Stimulated activated CD4-positive, alpha-beta T cell treated with anti-CD3 and anti-CD28 coated beads, Interleukin-12 subunit alpha, Interleukin-12 subunit beta, amount 100 ng/mL, for 24 hours (primary cell): ENCODE measurements around the gene IQCM.
"Not testable (repeated sequence)": the region's sequence is repeated elsewhere in the genome, so short reads cannot be mapped to it uniquely, and the experiment has no call there.

ENCODE experiments used
- DNase-seq, 2 experiments: peaks; one replicate each; pipeline ENCODE4 v3.0.0-alpha.2; 2020; ENCODE audit warnings: low read depth in 2 of 2

Gene IQCM

DNA sequence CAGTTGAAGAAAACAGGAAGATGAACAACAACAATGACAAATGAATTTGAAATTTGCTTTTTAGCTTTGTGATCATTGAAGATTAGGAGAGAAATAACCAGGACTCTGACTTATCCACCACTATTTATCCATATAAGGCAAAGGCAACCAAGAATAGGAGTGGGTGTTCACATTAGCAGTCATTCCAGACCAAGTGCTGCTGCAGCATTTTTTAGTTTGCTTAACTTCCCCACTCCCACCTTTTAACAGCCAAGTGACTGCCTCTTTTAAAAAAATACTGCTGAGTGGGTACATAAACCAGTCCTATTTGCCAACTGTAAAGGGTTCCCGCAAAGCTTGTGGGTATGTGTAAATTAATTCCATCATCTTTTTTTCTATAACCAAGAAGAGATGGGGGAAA lies 230.9 kb downstream of the IQCM start:
- no peak for DNase-seq

DNA sequence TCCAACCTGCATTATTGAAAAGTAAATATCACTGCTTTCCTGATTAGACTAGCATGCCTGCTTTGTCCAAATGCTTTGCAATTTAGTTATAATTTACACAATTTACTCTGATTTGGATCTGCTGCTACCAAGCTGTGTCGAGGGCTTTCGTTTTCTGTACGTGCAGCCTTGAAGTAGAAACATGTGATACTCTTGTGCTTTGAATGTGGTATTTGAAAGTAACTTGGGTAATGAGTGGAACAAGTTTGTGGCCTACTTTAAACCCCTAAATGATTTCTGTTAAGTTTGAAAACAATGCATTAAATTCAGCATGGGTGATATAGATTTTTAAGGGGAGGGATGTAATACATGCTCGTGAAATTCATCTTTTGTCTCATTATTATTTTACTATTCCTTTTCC lies 240.7 kb downstream of the IQCM start:
- no peak for DNase-seq

DNA sequence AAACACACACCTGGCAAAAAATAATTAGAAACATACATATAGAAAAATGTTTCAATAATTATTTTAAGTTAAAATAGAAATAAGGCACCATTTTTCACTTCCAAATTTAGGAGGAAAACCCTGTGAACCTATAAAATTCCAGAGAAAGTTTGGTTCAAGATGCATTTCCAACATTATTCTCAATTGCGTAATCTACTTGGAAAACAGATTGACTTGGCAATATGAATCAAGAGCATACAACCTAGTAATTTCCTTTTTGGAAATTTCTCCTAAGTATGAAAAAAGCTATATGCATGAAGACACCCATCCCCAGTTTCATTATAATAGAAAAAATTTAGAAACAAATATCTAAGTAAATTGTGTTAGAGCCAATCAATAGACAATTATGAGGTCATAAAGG lies 242.9 kb downstream of the IQCM start:
- no peak for DNase-seq

DNA sequence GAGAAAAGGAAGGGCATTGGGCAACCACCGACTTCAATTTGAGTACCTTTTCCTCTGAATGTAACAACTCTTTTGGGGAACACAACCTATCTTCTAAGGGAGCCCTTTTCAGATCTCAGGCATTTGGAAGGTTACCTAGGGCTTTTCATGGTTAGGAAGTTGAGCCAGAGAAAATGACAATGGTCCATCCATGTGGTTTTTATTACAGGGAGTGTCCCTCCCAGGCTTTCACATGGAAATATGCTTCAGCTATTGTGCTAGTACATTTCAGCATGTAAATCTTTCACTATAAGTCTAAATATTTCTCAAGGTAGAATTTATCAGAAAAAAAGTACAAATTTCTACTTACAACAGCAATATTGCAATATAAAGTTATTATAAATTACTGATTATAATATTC lies 259.8 kb downstream of the IQCM start:
- DNase-seq, result no peak

DNA sequence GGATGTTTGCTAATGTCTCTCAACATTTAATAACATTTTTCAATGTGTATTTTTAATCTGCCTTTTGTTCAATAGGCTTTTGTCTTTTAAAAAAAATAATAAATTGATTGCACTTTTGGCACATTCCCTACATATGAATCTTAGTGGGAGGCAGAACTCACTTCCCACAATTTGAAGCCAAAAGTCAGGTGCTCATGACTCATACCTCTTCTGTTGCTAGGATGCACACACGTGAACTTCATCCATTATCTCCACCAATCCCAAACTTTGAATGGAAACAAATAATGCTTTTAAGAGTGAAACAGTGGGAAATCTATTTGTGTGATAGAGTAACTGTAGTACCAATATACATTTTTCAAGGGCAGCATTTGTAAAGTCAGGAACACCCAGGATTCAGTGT lies 260.5 kb downstream of the IQCM start:
- DNase-seq, result no peak

DNA sequence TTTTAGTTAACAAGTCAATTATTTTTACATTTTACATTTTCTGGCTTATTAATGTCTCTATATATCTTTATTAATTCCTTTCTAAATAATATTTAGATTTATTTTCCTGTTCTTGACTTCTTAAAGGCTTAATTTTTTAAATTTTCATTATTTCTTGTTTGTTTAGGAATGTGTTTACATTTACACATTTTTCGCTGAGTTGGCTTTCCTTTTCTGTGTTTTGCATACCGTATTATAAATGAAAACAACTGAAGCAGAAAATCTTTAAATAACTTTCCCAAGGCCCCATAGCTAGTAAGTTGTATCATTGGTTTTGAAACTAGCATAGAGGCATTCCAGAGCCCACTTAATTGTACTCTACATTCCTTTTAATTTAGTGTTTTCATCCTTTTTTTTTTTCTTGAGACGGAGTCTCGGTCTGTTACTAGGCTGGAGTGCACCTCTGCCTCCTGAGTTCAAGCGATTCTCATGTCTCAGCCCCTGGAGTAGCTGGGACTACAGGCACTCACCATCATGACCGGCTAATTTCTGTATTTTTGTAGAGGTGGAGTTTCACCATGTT lies 261.6 kb downstream of the IQCM start:
- no peak for DNase-seq

DNA sequence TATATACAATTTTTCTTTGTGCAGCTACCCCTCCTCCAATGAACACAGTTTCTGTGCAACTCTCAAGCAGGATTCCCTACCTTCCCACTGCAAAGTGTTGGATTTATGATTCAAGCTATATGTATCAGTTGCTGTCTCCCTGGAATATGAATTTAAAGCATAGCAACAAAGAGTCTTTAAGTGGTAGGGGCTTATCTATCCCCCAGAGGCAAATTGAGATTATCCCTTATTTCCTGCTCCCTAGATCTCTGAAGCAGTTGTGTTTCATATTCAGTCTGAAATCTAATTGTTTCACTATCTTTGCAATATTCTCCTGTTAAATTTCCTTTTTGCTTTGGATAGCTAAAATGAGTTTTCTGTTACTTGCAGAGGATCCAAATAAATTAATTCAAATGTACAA lies 263.0 kb downstream of the IQCM start:
- no peak for DNase-seq

DNA sequence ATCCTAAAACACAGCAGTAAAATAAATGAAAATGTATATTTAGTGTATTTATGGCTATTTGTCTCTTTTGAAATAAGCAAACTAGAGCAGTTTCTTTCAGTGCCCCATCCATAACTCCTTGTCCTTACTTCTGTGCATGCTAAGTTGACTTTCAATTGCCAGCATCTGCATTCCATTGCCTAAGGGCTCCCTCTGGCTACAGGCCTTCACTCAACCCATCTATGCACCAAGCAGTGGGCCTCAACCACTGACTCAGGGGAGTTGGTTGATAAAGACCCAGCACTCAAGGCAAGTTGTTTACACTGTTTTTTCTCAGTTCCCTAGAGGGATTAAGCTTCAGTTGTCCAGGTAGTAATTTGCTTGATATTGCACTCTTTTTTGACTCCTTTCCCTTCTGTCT lies 265.7 kb downstream of the IQCM start:
- no peak for DNase-seq

DNA sequence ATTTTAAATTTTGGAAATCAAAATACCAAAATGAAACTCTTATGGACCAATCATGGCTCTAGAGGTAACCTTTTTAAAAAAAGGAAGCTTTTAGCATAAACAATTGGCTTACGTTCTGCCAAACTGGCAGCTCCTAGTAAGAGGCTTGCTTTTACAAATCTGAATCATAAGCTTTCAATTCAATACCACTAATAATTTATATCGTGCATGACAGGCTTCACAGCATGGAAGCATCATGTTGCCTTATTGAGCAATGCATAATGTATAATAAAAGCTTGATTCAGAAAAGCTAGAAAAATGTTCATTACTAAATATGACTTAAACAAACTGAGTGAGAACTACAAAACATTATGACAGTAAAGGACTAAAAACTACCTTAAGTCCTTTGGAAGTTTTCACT lies 280.9 kb downstream of the IQCM start:
- no peak for DNase-seq

DNA sequence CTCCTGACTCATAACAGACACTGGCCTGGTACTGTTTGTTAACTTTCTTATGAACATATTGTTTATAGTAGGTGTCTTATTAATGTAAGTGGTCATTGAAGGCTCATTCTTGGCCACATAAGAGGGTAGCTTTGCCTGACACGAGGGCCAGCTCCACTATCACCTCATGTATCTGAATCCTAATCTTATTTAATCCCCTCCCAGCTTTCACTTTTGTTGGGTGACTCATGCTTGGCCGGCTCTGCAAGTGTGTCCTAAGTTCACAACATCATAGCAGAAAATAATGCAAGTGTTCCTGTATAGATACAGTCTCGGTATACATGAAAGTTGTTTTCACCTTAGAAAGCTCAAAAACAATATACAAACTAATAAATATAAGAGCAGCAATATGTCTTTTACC lies 283.8 kb downstream of the IQCM start:
- DNase-seq, result no peak

DNA sequence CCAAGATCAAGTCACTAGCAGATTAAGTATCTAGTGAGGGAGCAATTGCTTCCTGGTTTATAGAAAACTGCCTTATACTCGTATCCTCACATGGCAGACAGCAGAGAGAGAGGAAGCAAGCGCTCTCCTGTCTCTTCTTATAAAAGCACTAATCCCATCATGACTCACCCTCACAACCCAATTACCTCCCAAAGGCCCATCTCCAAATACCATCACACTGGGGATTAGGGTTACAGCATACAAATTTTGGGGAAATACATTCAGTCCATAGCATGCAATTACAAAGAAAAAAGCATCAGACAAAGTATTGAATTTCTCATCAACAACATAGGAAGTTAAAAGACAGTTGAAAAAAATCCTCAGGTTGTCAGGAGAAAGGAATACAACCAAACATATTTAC lies 292.6 kb downstream of the IQCM start:
- no peak for DNase-seq

DNA sequence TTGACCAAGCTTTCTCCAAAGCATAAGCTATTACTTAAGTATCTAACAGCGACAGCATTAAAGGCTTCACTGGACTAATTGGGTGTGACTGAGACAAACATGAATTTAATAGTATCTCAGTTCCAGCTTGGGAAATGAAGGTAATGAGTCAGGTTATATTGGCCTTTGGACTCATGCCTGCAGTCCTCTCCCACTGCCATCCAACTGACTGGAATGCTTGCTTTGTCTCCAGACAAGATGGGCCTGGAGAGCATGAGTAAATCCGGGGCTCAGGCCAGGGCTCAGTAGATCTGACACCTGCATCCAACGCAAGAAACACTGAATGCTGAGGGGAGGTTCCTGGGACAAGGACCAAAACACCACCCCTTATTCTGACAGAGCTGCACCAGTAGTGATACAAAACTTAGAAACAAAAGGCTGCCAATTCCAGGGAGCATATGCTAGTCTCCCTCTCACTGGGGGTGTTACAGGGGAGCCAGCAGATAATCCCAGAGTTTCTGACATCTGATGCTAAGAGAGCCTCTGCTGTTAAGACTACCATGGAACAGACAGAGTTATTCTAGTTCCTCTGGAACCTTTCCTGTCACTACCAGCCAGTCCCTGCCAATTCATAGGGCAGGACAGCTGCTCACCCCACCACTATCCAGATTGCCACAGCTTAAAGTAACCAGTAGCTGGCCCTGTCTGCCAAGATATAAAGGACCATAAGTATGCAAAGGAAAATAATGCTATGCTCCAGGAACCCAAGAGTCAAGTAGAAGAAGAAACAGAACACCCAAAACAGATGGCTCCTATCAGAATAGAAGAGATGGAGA lies 293.8 kb downstream of the IQCM start:
- no peak for DNase-seq

DNA sequence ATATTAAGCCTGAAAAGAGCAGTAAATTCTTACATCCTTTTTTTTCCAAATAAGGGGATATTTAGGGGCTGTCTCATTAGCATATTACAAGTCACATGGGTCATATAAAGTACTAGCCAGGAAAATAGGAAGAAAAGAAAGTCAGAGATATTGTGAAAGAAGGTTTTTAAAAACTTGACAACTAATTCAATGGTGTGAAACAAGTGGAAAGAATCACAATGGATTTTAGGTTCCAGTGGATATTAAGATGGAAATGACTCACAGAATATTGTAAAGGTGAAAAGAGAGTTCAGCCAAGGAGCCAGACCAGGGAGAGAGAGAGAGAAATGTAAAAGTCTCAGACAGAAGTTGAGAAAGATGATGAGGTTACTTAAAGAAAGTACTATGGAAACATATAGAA lies 297.2 kb downstream of the IQCM start:
- no peak for DNase-seq

DNA sequence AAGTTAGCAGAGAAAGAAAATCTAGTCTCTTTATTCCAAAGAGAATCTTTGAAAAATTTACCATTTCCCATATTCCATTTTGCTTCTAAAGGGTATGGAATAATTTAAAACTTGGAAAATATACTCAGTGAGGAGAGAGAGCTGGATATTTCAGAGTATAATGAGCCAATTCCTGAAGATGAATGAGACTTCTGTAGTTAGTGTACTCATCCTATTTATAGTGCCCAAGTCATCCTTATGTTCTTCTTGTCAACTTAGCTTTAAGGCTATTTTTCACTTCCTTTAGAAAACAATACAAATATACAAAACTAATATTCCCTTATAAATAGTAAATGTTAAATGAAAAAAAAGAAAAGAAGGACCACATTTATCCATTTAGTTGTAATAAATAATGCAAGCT lies 302.6 kb downstream of the IQCM start:
- DNase-seq, result no peak

DNA sequence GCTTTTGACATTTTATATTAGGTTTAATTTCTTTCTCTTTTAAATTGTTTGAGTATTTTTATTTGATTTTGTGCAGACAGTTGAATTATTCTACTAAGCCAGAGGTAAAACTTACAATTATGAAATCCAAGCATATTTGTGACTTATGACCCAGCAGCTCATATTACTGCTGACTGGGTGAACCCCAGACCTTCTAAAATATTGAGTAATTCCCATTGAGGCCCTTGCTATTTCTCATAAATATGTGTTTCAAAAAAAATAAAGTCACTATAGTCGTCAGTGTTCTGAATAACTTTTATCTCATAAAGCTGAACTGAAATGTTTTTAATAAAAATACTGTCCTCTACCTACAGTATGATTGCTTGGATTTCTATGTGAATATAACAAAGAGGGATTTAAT lies 303.1 kb downstream of the IQCM start:
- no peak for DNase-seq

DNA sequence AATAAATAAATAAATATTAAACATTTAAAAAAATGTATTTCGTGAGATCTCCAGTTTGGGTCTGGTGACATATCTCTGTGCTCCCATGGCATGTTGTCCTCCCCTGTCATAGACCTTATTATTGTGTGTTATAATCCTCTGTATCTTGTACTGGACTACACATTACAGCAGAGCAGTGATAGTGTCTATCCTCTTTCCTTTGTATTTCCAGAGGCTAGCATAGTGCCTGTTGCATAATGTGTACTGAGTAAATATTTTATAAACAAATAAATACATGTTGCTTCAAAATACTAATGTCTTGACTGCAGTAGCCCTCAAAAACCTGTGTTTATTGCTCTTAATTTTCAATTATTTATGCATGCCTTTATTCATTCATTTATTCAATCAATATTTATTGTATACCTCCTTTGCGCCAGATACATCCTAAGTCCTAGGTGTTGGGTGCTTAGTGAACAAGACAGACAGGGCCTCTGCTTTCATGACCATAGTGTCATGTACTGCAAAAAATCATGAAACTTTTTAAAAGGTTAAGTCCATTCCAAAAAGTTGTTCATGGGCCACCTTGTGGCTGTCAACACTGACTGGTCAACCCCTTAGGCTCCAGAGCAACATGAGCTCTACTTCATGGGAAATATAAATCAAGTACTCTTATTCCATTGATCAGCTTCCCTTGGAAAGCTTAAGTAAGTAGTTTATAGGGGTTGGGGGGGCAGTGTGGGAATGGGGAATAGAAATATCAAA lies 303.9 kb downstream of the IQCM start:
- DNase-seq, result no peak

DNA sequence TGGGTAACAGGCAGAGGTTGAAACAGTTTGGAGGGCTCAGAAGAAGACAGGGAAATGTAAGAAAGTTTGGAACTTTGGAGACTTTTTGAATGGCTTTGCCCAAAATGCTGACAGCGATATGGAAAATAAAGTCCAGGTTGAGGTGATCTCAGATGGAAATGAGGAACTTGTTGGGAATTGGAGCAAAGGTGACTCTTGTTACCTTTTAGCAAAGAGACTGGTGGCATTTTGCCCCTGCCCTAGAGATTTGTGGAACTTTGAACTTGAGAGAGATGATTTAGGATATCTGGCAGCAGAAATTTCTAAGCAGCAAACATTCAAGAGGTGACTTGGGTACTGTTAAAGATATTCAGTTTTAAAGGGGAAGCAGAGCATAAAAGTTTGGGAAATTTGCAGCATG lies 308.3 kb downstream of the IQCM start:
- not testable (repeated sequence) for DNase-seq

DNA sequence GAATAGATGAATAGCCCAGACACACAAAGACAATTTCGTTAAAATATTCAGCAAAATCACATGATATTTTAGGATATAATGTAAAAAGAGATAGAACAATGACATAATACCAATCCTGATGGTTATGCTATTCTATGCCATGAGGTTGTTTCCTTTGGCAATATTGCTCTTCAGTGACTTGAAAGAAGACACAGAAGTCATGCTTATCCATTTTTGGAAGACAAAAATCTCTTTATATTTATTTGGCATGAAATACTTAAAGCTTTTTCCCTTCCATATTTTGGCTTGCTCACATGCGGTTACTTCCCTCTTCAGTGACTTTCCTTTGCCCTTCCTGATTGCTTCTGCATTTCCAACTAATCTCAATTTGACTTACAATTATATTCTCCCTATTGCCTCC lies 314.8 kb downstream of the IQCM start:
- no peak for DNase-seq

DNA sequence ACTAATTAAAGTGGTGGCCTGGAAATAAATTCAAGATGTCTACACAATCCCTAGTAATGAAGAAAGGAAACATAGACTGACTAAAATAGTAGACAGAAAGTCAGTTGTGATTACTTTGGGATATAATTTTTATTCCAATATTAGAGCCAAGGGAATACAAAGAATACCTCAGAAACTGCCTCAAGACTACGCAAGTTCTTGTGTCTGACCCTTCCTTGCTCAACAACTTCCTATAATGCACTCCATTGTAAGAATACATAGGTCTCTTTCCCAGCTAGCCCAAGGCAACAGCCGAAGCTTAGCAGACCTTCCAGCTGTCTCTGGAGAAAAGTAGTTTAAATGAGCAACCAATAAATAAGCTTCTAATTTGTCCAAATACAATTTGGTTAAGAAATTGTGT lies 315.9 kb downstream of the IQCM start:
- DNase-seq, result no peak

DNA sequence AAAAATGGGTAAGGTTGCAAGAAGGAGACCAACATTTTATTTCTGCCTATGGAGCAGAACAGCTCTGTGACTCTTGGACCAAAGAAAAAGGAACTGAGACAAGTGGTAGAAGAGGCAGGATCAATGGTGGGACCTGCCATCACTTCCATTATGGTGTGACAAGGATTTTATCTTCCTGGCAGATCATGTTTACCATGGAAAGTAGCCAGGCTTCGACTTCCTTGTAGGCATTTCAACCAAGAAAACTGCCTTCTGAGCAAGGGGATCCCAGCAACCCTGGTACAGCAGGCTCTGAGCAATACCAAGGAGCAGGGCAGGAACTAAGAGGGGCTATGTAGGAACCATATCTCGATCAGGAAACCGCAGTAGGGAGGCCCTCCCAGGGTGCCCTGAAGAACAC lies 317.4 kb downstream of the IQCM start:
- DNase-seq, result no peak

DNA sequence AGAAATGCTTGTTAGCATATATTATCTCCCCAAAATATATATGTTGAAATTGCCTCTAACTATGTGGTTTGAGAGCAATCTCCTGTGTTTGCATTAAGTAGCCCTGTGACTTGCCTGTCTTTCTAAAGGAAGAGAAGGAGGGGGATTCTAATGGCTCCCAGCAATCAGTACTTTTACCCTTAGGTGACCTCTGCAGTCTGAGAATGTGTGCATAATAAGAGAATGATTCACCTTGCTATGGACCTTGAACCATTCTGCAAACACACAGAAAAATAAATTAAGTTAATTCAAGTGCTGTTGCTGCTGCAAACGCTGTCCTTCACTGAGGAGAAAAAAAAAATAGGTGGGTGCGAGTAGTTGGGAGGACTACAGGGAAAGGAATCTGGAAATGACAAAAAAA lies 322.2 kb downstream of the IQCM start:
- DNase-seq, result no peak

DNA sequence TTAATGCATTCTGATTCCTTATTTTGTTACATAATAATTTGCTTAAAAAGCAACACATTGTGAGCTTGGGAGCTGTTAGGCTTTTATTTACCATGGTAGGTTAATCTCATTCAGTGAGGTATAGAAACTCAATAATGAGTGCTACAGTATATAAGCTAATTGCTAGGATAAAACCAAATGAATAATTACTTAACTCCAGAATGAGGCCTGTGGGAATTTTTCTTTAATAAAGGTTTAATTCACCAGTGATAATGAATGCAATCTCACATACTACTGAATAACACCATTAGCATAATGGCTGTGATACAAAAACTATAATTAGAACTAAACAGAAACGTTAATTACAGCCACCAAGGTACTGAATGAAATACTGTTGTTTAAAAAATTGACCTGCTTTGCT lies 326.3 kb downstream of the IQCM start:
- DNase-seq, result no peak

DNA sequence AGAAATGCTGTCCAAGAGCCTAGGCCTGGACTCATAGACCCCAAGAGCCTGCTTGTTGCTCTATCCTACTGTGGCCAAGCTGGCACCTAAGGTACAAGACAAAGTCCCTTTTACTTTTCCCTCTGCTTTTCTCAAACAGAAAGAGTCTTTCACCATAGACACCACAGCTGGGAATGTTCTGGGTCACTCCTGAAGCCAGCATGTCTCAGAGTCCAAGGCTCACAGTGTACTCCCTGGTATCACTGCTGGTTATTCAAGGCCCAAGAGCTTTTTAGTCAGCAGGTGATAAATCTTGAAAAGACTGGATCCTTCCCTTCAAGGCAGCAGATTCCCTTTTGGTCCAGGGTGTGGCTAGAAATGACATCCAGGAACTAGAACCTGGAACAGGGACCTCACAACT lies 328.8 kb downstream of the IQCM start:
- DNase-seq, result no peak
